GM21447 (cell line): ENCODE measurements around the gene ST8SIA1.

Experiments
- ATAC-seq: cut with Tn5 transposase; IDR thresholded peaks from one replicate; pipeline ENCODE4 v1.9.1; 2021; ENCODE audit not compliant: unreplicated experiment

The ST8SIA1 gene

GRCh38 chr12:22332202-22332601, 2.3 kb downstream of the ST8SIA1 start:
- ATAC-seq: no peak

GRCh38 chr12:22329621-22330020, 4.9 kb downstream of the ST8SIA1 start:
- ATAC-seq: no peak

DNA sequence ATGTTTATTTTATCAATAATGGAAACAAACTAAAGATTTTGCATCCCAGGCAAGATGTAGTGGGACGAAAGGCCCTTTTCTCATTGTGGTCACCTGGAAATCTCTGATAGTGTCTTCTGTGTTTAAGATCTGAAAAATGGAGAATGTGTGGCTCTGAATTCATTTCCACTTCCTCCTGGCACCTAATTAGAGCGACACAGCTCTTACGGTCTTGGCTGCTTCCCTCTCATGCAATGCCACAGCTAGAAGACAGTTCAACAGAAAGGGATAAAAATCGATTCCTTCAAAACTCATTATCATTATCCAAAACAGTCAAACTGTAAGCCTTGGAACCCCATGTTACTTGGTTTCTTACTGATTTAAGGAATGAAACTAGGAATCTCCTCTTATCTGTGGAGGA, 9.3 kb downstream of the ST8SIA1 start:
- no peak for ATAC-seq

DNA sequence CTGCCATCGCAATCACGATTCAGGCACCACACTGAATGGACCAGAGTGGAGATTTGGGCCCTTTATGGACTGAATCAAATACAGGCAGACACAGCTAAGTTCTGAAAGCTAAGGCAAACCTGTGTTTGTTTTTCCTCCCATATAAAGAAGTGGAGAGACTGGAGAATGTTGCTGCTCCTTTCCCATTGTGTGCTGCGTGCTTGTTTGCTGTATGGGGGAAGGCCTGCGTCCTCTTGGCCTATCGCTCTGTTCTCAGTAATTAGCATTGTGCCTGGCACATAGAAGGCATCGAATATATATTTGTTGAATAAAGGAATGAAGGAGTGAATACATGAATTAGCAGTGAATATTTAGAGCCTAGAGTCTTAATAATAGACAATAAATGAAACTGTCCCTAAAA, 12.4 kb downstream of the ST8SIA1 start:
- ATAC-seq: no peak

DNA sequence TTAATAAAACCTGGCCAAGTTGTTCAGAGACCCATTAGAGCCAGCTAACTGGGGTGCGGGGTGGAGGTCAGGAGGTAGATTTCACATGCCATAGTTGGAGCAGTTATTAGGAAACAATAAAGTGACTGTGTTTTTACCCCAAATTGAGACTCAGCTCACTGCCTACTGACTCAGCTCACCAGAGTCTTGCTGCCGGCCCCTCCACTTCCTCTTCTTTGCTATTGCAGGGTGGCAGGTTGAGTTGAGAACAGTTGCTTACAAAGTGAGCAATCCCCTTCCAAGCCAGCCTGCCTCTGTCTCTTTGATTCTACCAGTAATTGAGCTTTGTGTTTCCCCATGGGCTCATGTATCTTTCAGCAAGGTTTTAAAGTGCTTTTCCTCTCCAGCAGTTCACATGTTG, 12.9 kb downstream of the ST8SIA1 start:
- ATAC-seq: no peak

DNA sequence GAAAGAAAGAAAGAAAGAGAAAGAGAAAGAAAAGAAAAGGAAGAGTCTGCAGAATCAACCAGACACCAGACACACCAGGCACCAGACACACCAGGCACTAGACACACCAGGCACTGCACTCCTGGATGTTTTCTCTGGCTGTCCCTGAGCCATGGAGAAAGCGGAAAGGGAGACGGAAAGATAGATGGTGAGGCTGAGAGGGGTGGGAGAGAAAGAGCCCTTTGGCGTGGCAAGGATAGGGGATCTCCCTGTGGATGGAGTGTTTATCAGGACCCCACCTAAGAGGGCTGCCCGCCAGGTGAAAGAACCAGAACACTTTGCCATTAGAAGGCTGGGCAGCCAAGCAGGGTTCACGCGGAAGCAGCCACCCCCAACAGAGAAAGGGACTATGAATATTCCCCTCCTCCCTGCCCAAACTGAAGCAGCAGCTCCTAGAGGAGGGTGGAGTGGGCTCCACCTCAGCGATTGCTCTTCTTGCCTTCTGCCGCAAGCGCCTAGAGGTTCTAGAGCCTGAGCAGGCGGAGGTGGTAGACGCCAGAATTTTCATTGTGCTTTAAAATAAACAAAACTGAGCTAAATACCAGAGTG, 13.4 kb downstream of the ST8SIA1 start:
- ATAC-seq: no peak

GRCh38 chr12:22318108-22318737, 16.3 kb downstream of the ST8SIA1 start:
- no peak for ATAC-seq

- ATAC-seq: no peak
These were observed 20.6 kb downstream of the ST8SIA1 start for GRCh38 chr12:22313963-22314330.

GRCh38 chr12:22313286-22313962, 21.1 kb downstream of the ST8SIA1 start:
- ATAC-seq: no peak

DNA sequence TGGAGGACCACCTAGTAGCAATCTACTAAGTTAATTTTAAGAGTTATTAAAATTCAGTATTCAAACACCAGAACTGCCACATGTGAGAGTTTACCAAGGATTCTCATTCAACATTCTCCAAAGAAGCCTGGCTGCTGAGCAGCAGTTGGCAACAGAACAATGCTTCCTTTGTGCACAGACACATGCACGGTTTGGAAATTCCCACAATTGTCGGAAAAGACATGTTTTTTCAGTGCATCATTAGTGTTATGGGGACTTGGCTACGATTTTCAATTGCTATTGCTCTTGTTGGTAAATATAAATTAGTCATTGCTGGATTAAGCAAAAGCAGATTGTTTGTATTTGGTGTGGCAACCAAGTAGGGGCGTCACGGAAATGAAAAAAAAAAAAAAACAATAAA, 22.2 kb downstream of the ST8SIA1 start:
- no peak for ATAC-seq

- no peak for ATAC-seq
These were observed 23.8 kb downstream of the ST8SIA1 start for GRCh38 chr12:22310709-22311108.

DNA sequence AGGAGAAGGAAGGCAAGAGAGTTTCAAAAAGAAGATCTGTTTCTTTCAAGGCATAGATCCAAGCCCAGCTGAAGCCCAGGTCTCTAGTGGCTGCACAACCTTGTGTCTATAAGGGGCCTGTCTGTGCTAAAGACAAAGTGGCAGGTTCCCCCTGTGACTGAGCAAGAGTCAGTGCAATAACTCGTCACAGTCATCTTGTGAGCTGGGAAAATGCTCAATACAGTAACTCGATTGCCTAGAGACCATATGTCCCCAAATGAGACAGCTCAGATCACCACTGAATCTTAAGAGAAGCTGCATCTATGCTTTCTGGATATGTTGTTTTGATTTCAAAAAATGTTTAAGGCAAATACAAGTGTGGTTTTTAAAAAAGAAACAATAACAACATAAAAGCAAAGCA, 24.2 kb downstream of the ST8SIA1 start:
- no peak for ATAC-seq

DNA sequence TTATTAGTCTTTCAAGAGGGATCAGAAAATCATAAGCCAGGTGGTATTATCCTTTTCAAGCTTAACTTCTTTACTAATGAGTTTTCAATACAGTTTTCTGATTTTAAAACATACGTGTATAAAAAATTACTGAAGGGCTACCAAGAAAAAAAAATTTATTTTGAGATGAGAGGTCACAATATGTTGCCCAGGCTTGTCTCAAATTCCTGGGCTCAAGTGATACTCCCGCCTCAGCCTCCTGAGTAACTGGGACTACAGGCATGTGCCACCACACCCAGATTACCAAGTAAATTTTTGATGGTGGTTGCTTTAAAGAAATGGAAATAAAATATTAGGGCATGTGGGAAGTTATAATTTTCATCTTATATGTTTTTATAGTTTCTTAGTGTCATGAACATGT, 26.7 kb downstream of the ST8SIA1 start:
- ATAC-seq: no peak

GRCh38 chr12:22306311-22306710, 28.2 kb downstream of the ST8SIA1 start:
- no peak for ATAC-seq

GRCh38 chr12:22304341-22304740, 30.2 kb downstream of the ST8SIA1 start:
- no peak for ATAC-seq

GRCh38 chr12:22299294-22299912, 35.1 kb downstream of the ST8SIA1 start:
- ATAC-seq: no peak

- ATAC-seq: no peak
These were observed 45.3 kb downstream of the ST8SIA1 start for GRCh38 chr12:22289250-22289649.

- no peak for ATAC-seq
These were observed 46.5 kb downstream of the ST8SIA1 start for GRCh38 chr12:22287776-22288621.

DNA sequence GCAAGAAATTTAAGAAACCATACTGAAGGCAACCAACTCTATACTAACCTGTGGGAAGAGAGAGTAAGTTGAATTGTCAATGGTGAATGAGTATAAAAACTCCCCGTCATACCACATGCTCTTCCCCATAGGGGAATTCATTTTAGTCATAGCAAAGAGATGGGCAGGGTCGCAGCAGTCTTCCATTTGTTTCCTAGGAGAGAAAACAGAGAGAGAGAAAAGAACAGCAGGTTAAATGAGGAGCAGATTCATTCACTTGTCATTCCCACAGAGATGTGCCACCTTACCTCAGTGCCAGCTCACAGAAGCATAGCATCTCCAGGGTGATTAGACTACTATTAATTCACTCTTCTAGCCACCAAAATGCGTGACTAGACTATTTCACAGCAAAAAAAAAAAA, 47.4 kb downstream of the ST8SIA1 start:
- no peak for ATAC-seq

DNA sequence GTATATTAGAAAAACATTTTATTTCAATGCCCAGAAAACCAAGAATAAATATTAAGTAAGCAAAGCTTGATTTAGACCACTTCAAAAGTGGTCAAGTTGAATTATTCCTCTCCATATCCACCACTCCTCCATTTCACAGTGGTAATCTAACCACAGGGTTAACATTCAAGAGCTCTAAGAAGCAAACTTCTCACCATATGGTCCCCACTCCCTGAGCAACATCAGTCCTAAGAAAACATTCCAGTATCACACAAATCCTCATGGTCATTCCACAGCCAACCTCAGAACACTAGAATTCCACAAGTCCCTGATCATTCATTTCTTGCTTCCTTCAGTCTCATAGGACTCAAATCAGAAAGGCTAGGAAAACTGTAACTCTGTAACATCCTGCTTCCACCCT, 47.9 kb downstream of the ST8SIA1 start:
- ATAC-seq: no peak

- no peak for ATAC-seq
These were observed 48.7 kb downstream of the ST8SIA1 start for GRCh38 chr12:22285846-22286245.
